HG03159 (cell line): ENCODE measurements around the gene EXOC2.
A peak's percentile ranks its signal among the peaks of the same experiment; 100 is the strongest.

Source experiments
- ATAC-seq: cut with Tn5 transposase; IDR thresholded peaks from one replicate; pipeline ENCODE4 v1.9.1; 2021; ENCODE audit warnings: mild to moderate bottlenecking, moderate library complexity; ENCODE audit not compliant: unreplicated experiment

Gene EXOC2

GRCh38 chr6:474453-475185, 218.3 kb downstream of the EXOC2 start:
- ATAC-seq, result peak; percentile 63

- no peak for ATAC-seq
Observed at GRCh38 chr6:473768-474452, 219.0 kb downstream of the EXOC2 start.

- ATAC-seq, result no peak
Observed at GRCh38 chr6:473356-473755, 219.6 kb downstream of the EXOC2 start.

- ATAC-seq, result peak; percentile 47
Observed at GRCh38 chr6:470901-471448, 222.0 kb downstream of the EXOC2 start.

GRCh38 chr6:470051-470900, 222.7 kb downstream of the EXOC2 start:
- ATAC-seq, result peak; percentile 5

GRCh38 chr6:467671-468082, 225.3 kb downstream of the EXOC2 start:
- no peak for ATAC-seq

- no peak for ATAC-seq
Observed at GRCh38 chr6:467111-467510, 225.8 kb downstream of the EXOC2 start.

- ATAC-seq, result no peak
Observed at GRCh38 chr6:466564-466963, 226.4 kb downstream of the EXOC2 start.

GRCh38 chr6:465531-466348, 227.2 kb downstream of the EXOC2 start:
- ATAC-seq, result no peak

- ATAC-seq, result no peak
Observed at GRCh38 chr6:456887-457286, 236.1 kb downstream of the EXOC2 start.

- no peak for ATAC-seq
Observed at GRCh38 chr6:456358-456867, 236.5 kb downstream of the EXOC2 start.

GRCh38 chr6:455835-456234, 237.1 kb downstream of the EXOC2 start:
- no peak for ATAC-seq

- no peak for ATAC-seq
Observed at GRCh38 chr6:455006-455585, 237.8 kb downstream of the EXOC2 start.

- ATAC-seq, result no peak
Observed at GRCh38 chr6:454148-454991, 238.6 kb downstream of the EXOC2 start.

GRCh38 chr6:453152-453551, 239.8 kb downstream of the EXOC2 start:
- ATAC-seq, result no peak

GRCh38 chr6:452301-453067, 240.5 kb downstream of the EXOC2 start:
- ATAC-seq, result no peak

- no peak for ATAC-seq
Observed at GRCh38 chr6:451847-452246, 241.1 kb downstream of the EXOC2 start.

- no peak for ATAC-seq
Observed at GRCh38 chr6:451336-451735, 241.6 kb downstream of the EXOC2 start.
